ENCODE measurements around the gene UQCRHL.
"Not testable (repeated sequence)": the region's sequence is repeated elsewhere in the genome, so short reads cannot be mapped to it uniquely, and the experiment has no call there.

UQCRHL gene

DNA sequence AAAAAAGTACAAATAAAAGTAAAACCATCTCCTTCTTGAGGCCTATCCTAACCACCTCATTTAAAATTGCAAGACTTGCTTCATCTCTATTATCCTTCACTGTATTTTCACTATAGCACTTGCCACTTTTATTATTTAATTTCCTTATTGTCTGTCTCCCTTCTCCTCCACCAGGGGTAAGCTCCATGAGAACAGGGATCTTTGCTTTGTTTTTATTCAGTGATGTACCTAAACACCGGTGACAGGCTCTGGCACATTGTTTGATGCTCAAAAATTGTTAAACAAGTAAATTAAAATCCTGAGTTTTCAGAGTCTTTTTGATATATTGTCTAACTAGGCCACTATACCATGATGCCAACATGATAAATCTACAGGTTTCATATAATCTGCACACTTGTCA, 22.8 kb upstream of the UQCRHL start:
- POLR2A ChIA-PET = interaction anchor here (0.6 to 1.0 kb wide), 4 partner anchors 14 to 70 kb away, joined by 3 to 9 read pairs (median 4); partner anchors contain the start of gene SPEN
- CTCF ChIA-PET = interaction anchor here (1.1 kb wide), 1 partner anchor 15 kb away, joined by 4 read pairs; no protein-coding TSS in a partner anchor
- peak; percentile 62 for TF ChIP-seq PRDM1 (tag by site-specific recombination; IDR thresholded peaks at IDR 0.05)
- no peak for TF ChIP-seq ZBTB48 (tag by site-specific recombination; IDR thresholded peaks at IDR 0.05)
- Histone ChIP-seq H3K36me3 (ENCODE audit: control insufficient read depth in 2 of 2, insufficient read depth in 1 of 2, low read length in 2 of 2) (no peaks in the 10 kb centered on the region), H3K4me3 (ENCODE audit: low read depth, low read length) (no peak overlapping the region), H3K9me3 (ENCODE audit: control insufficient read depth, insufficient read depth, low read depth, low read length) (no peaks in the 10 kb centered on the region), H3K4me1 (ENCODE audit: control insufficient read depth, insufficient read depth, low read length) (peaks cover 11% of the 10 kb centered on the region), H3K27ac (ENCODE audit: extremely low read depth, low read depth, low read length) (peak overlapping the region; percentile 73; the same call in 1 of the 2 replicates)

DNA sequence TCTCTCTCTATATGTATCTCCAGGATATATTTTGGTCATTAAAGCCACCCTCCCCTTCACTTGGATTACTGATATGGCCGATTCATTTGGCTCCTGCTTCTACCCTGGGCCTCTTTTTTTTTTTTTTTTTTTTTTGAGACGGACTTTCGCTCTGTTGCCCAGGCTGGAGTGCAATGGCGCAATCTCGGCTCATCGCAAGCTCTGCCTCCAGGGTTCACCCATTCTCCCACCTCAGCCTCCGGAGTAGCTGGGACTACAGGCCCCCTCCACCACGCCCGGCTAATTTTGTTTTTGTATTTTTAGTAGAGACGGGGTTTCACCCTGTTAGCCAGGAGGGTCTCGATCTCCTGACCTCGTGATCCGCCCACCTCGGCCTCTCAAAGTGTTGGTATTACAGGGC, 21.5 kb upstream of the UQCRHL start:
- 0 out of 2 replicates have a peak, but pooled peaks have one; percentile 12 for TF ChIP-seq ZNF394 (tag by site-specific recombination; IDR thresholded peaks at IDR 0.05; ENCODE audit: borderline replicate concordance)
- H3K4me3 ChIP-seq (ENCODE audit: low read depth, low read length); H3K36me3 ChIP-seq (ENCODE audit: control insufficient read depth in 2 of 2, insufficient read depth in 1 of 2, low read length in 2 of 2); H3K9me3 ChIP-seq (ENCODE audit: control insufficient read depth, insufficient read depth, low read depth, low read length); H3K27ac ChIP-seq (ENCODE audit: extremely low read depth, low read depth, low read length): not testable (repeated sequence)
- CTCF ChIA-PET = interaction anchor here (0.7 kb wide), 2 partner anchors 9 to 38 kb away, joined by 3 read pairs; no protein-coding TSS in a partner anchor
- POLR2A ChIA-PET = interaction anchor here (0.5 kb wide), 1 partner anchor 58 kb away, joined by 3 read pairs; no protein-coding TSS in a partner anchor
- H3K4me1 ChIP-seq (ENCODE audit: control insufficient read depth, insufficient read depth, low read length) = peaks cover 11% of the 10 kb centered on the region

DNA sequence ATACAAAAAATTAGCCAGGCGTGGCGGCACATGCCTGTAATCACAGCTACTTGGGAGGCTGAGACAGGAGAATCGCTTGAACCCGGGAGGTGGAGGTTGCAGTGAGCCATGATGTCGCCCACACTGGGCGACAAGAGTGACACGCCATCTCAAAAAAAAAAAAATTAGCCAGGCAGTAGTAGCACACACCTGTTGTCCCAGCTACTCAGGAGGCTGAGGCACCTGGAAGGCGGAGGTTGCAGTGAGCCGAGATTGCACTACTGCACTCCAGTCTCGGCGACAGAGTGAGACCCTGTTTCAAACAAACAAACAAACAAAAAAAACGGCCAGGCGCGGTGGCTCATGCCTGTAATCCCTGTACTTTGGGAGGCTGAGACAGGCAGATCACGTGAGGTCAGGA, 20.1 kb upstream of the UQCRHL start:
- H3K9me3 ChIP-seq (ENCODE audit: control insufficient read depth, insufficient read depth, low read depth, low read length); H3K4me3 ChIP-seq (ENCODE audit: low read depth, low read length); H3K27ac ChIP-seq (ENCODE audit: extremely low read depth, low read depth, low read length); POLR2A ChIA-PET; H3K36me3 ChIP-seq (ENCODE audit: control insufficient read depth in 2 of 2, insufficient read depth in 1 of 2, low read length in 2 of 2); H3K4me1 ChIP-seq (ENCODE audit: control insufficient read depth, insufficient read depth, low read length): not testable (repeated sequence)
- CTCF ChIA-PET = interaction anchor here (3.7 kb wide), 1 partner anchor 12 kb away, joined by 16 read pairs; no protein-coding TSS in a partner anchor
- TF ChIP-seq SCRT1 (tag by site-specific recombination; IDR thresholded peaks at IDR 0.05; ENCODE audit: borderline replicate concordance) (peak; percentile 72), SCRT2 (tag by site-specific recombination; IDR thresholded peaks at IDR 0.05) (peak; percentile 61)

DNA sequence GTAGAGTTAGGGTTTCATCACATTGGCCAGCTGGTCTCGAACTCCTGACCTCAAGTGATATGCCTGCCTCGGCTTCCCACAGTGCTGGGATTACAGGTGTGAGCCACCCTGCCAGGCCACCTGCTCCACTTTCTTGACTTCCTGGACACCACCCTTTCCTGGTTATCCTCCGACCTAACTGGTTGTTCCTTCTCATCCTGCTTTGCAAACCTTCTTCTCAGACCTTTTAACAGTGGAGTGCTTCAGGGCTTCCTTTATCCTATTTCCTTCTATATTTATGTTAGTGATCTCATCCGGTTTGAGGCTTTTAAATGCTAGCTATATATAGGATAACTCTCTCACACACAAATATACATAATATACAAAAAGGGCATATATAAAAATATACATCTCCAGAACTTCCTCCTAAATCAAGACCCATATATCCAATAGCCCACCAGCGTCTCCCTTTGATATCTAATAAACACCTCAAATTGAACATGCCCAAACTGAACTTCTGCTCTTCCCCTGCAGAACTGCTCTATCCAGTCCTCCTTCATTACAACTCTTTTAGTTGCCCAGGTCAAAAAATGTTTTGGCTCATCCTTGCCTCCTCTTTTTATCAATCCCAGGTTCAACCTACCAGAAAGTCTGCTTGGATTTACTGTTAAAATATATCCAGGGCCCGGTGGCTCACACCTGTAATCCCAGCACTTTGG, 19.5 kb upstream of the UQCRHL start:
- H3K9me3 ChIP-seq (ENCODE audit: control insufficient read depth, insufficient read depth, low read depth, low read length) = no peaks in the 10 kb centered on the region
- no peak overlapping the region for H3K4me3 ChIP-seq (ENCODE audit: low read depth, low read length)
- H3K36me3 ChIP-seq (ENCODE audit: control insufficient read depth in 2 of 2, insufficient read depth in 1 of 2, low read length in 2 of 2) = no peaks in the 10 kb centered on the region; a peak in 1 of 3 replicates
- TF ChIP-seq YY2 (tag by site-specific recombination; IDR thresholded peaks at IDR 0.05) (no peak), ZNF266 (tag by site-specific recombination; IDR thresholded peaks at IDR 0.05; ENCODE audit: low read depth) (no peak), ZBTB17 (tag by site-specific recombination; IDR thresholded peaks at IDR 0.05) (no peak), ZBTB20 (tag by site-specific recombination; IDR thresholded peaks at IDR 0.05) (no peak)
- no peak overlapping the region for H3K27ac ChIP-seq (ENCODE audit: extremely low read depth, low read depth, low read length)
- ChIA-PET CTCF (interaction anchor here (1.1 to 3.7 kb wide), 2 partner anchors 11 to 35 kb away, joined by 3 to 16 read pairs; no protein-coding TSS in a partner anchor), POLR2A (interaction anchor here (0.8 kb wide), 1 partner anchor 12 kb away, joined by 4 read pairs; no protein-coding TSS in a partner anchor)
- H3K4me1 ChIP-seq (ENCODE audit: control insufficient read depth, insufficient read depth, low read length) = peaks cover 8% of the 10 kb centered on the region

DNA sequence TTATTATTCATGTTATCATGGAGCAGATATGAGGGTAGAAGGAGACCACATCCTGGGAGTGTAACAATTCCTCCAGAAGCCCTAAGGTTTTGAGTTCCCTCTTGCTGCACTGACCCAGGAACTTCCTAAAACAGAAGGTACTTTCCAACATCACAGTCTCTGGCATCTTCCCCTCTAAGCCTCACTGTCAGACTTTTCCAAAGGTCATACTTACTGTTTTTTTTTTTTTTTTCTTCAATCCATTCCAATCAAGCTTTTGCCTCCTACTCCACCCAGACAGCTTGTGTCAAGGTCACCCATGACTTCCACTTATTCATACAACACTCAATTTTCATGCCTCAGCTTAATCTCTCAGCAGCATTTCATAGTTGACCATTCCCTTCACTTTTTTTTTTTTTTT, 18.4 kb upstream of the UQCRHL start:
- no peak overlapping the region for H3K4me3 ChIP-seq (ENCODE audit: low read depth, low read length)
- TF ChIP-seq PRDM1 (tag by site-specific recombination; IDR thresholded peaks at IDR 0.05) = peak; percentile 68; the same call in 1 of the 2 replicates
- TF ChIP-seq, protein P1, sequence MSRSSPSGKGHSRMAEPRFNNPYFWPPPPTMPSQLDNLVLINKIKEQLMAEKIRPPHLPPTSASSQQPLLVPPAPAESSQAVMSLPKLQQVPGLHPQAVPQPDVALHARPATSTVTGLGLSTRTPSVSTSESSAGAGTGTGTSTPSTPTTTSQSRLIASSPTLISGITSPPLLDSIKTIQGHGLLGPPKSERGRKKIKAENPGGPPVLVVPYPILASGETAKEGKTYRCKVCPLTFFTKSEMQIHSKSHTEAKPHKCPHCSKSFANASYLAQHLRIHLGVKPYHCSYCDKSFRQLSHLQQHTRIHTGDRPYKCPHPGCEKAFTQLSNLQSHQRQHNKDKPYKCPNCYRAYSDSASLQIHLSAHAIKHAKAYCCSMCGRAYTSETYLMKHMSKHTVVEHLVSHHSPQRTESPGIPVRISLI (tag by site-specific recombination; IDR thresholded peaks at IDR 0.05) = 0 out of 2 replicates have a peak, but pooled peaks have one; percentile 23
- TF ChIP-seq ZBTB8A (tag by site-specific recombination; IDR thresholded peaks at IDR 0.05) = no peak
- no peak for TF ChIP-seq ZNF423 (tag by site-specific recombination; IDR thresholded peaks at IDR 0.05)
- TF ChIP-seq ZBTB17 (tag by site-specific recombination; IDR thresholded peaks at IDR 0.05) = peak; percentile 59
- H3K9me3 ChIP-seq (ENCODE audit: control insufficient read depth, insufficient read depth, low read depth, low read length) = no peaks in the 10 kb centered on the region
- ChIA-PET POLR2A (interaction anchor here (0.6 to 3.5 kb wide), 5 partner anchors 8 to 71 kb away, joined by 3 to 31 read pairs (median 3); no protein-coding TSS in a partner anchor), CTCF (interaction anchor here (0.6 to 3.7 kb wide), 5 partner anchors 9 to 287 kb away, joined by 3 to 16 read pairs (median 4); no protein-coding TSS in a partner anchor)
- H3K36me3 ChIP-seq (ENCODE audit: control insufficient read depth in 2 of 2, insufficient read depth in 1 of 2, low read length in 2 of 2) = no peaks in the 10 kb centered on the region; a peak in 1 of 3 replicates
- H3K27ac ChIP-seq (ENCODE audit: extremely low read depth, low read depth, low read length) = no peak overlapping the region
- H3K4me1 ChIP-seq (ENCODE audit: control insufficient read depth, insufficient read depth, low read length) = peaks cover 5% of the 10 kb centered on the region

All from HEK293 (cell line).